Small intestine (tissue), 7 donors: ENCODE measurements around the gene MTMR10. TPM values are rescaled to one million over a fixed set of nuclear protein-coding genes. Genes with fewer than 3 reads are reported as not detected.

ENCODE experiments used
- DNase-seq, 2 donors: peaks; one replicate each; pipeline versions ENCODE4 v3.0.0 to v3.0.0-alpha.2; 2013
- FAIRE-seq: peaks from 2 replicates; lab custom pipeline; 2012; peaks lifted over from hg19 to GRCh38; lab: Jason Lieb, UNC
- H3K27ac ChIP-seq, 3 donors: one replicate each; pipeline ENCODE4 v1.5.1; 2013; ENCODE audit warnings: low read length in 2 of 3, mild to moderate bottlenecking in 2 of 3, control low read depth in 1 of 3, inconsistent platforms in 1 of 3, low read depth in 1 of 3, moderate library complexity in 1 of 3
- H3K27me3 ChIP-seq, 3 donors: one replicate each; pipeline ENCODE4 v1.6.1; 2013; ENCODE audit warnings: low read length in 3 of 3, inconsistent platforms in 1 of 3; ENCODE audit not compliant: control insufficient read depth in 3 of 3, insufficient read depth in 3 of 3
- H3K36me3 ChIP-seq, 3 donors: one replicate each; pipeline ENCODE4 v1.6.1; 2013; ENCODE audit warnings: low read length in 3 of 3, inconsistent platforms in 1 of 3, low read depth in 1 of 3, mild to moderate bottlenecking in 1 of 3, moderate library complexity in 1 of 3; ENCODE audit not compliant: control insufficient read depth in 3 of 3, insufficient read depth in 2 of 3
- H3K4me1 ChIP-seq, 3 donors: one replicate each; pipeline ENCODE4 v1.6.1; 2013; ENCODE audit warnings: low read length in 2 of 3, inconsistent platforms in 1 of 3, low read depth in 1 of 3, mild to moderate bottlenecking in 1 of 3, moderate library complexity in 1 of 3; ENCODE audit not compliant: control insufficient read depth in 3 of 3, insufficient read depth in 2 of 3
- H3K4me3 ChIP-seq, 3 donors: one replicate each; pipeline ENCODE4 v1.5.1; 2013; ENCODE audit warnings: low read length in 3 of 3, control low read depth in 1 of 3, inconsistent platforms in 1 of 3, low read depth in 1 of 3, mild to moderate bottlenecking in 1 of 3, moderate library complexity in 1 of 3
- H3K9me3 ChIP-seq, 2 donors: one replicate each; pipeline ENCODE4 v1.6.1; 2013; ENCODE audit warnings: low read depth in 1 of 2, low read length in 1 of 2; ENCODE audit not compliant: control insufficient read depth in 2 of 2, insufficient read depth in 1 of 2
- whole genome bisulfite sequencing, 3 donors: extraction: QIAGEN DNeasy Blood & Tissue Kit; methylation state at CpG; one replicate each; pipeline ENCODE4 v1.1.7; 2013; 5-methylcytosine and 5-hydroxymethylcytosine counted together
- polyA plus RNA-seq, 4 donors: library from polyadenylated mRNA; stranded (reverse) in 3 of 4; unstranded in 1 of 4; fragments of 200-250 nt in 3 of 4; fragments of 120-200 nt in 1 of 4; gene quantifications; one replicate each; pipeline versions ENCODE4 v1.2.1 to v1.2.3, GENCODE V29; 2013
- donor health status: healthy with polysubstance abuse.
- donor health status: control.
- donor health status: control.
- donor health status: Bipolar disorder and iron deficiency.
- donor health status: healthy.

The MTMR10 gene
- polyA plus RNA-seq, 4 donors = 11.0 to 26.8 (median 21.8) TPM

- no peaks in the 10 kb centered on the region for H3K27me3 ChIP-seq
- H3K36me3 ChIP-seq = peaks cover 14 to 32% (median 15%) of the 10 kb centered on the region in 3 donors
- WGBS, 3 donors = 89 to 94% (median 92%) methylated on average over 5 of the region's 5 CpGs
- DNase-seq = no peak
- H3K4me3 ChIP-seq = no peak overlapping the region
- no peak for FAIRE-seq
- H3K9me3 ChIP-seq = no peaks in the 10 kb centered on the region
- H3K4me1 ChIP-seq = no peaks in the 10 kb centered on the region
- H3K27ac ChIP-seq = no peak overlapping the region
These were observed 73.1 kb downstream of the MTMR10 start for GRCh38 chr15:30918366-30918765.

- no peak for DNase-seq
- H3K4me1 ChIP-seq = no peaks in the 10 kb centered on the region
- no peak overlapping the region for H3K27ac ChIP-seq
- H3K27me3 ChIP-seq = no peaks in the 10 kb centered on the region
- 92 to 94% (median 93%) methylated on average over 1 of the region's 1 CpG for WGBS, 3 donors
- H3K9me3 ChIP-seq = no peaks in the 10 kb centered on the region
- H3K36me3 ChIP-seq = peaks cover 11 to 29% (median 17%) of the 10 kb centered on the region in 3 donors
- FAIRE-seq = no peak
- H3K4me3 ChIP-seq = no peak overlapping the region
These were observed 73.8 kb downstream of the MTMR10 start for GRCh38 chr15:30917675-30918074.

GRCh38 chr15:30917013-30917412 is 74.4 kb downstream of the MTMR10 start:
- Histone ChIP-seq H3K27me3 (no peaks in the 10 kb centered on the region), H3K4me1 (no peaks in the 10 kb centered on the region), H3K4me3 (no peak overlapping the region), H3K27ac (no peak overlapping the region), H3K36me3 (peaks cover 11 to 32% (median 16%) of the 10 kb centered on the region in 3 donors), H3K9me3 (no peaks in the 10 kb centered on the region)
- DNase-seq (no peak), FAIRE-seq (no peak)
- WGBS, 3 donors = 73 to 94% (median 85%) methylated on average over 6 of the region's 6 CpGs

- FAIRE-seq (no peak), DNase-seq (no peak)
- H3K9me3 ChIP-seq = no peaks in the 10 kb centered on the region
- WGBS, 3 donors = 96 to 98% (median 97%) methylated on average over 9 of the region's 9 CpGs
- no peaks in the 10 kb centered on the region for H3K4me1 ChIP-seq
- H3K27me3 ChIP-seq = no peaks in the 10 kb centered on the region
- H3K27ac ChIP-seq = no peak overlapping the region
- H3K36me3 ChIP-seq = peaks cover 11 to 31% (median 14%) of the 10 kb centered on the region in 3 donors
- H3K4me3 ChIP-seq = no peak overlapping the region
These were observed 77.7 kb downstream of the MTMR10 start for GRCh38 chr15:30913761-30914160.

- Histone ChIP-seq H3K4me3 (no peak overlapping the region), H3K27ac (no peak overlapping the region), H3K9me3 (no peaks in the 10 kb centered on the region), H3K27me3 (no peaks in the 10 kb centered on the region), H3K36me3 (peaks cover 2 to 11% (median 3%) of the 10 kb centered on the region in 3 donors), H3K4me1 (no peaks in the 10 kb centered on the region)
- WGBS, 3 donors = 84 to 87% (median 85%) methylated on average over 4 of the region's 4 CpGs
- FAIRE-seq (no peak), DNase-seq (no peak)
These were observed 85.1 kb downstream of the MTMR10 start for GRCh38 chr15:30906366-30906765.

GRCh38 chr15:30905821-30906220 is 85.6 kb downstream of the MTMR10 start:
- no peaks in the 10 kb centered on the region for H3K27me3 ChIP-seq
- no peak overlapping the region for H3K27ac ChIP-seq
- H3K36me3 ChIP-seq = peaks cover 2 to 11% (median 3%) of the 10 kb centered on the region in 3 donors
- no peak overlapping the region for H3K4me3 ChIP-seq
- 76 to 88% (median 78%) methylated on average over 5 of the region's 5 CpGs for WGBS, 3 donors
- H3K9me3 ChIP-seq = no peaks in the 10 kb centered on the region
- no peak for DNase-seq
- no peak for FAIRE-seq
- H3K4me1 ChIP-seq = no peaks in the 10 kb centered on the region

GRCh38 chr15:30904812-30905211 is 86.6 kb downstream of the MTMR10 start:
- Histone ChIP-seq H3K27ac (no peak overlapping the region), H3K9me3 (no peaks in the 10 kb centered on the region), H3K27me3 (no peaks in the 10 kb centered on the region), H3K36me3 (peaks cover 2 to 8% (median 3%) of the 10 kb centered on the region in 3 donors), H3K4me1 (no peaks in the 10 kb centered on the region), H3K4me3 (peak overlapping the region in 1 of 3 donors; percentile 63)
- no peak for FAIRE-seq
- WGBS, 3 donors = 87 to 91% (median 89%) methylated on average over 5 of the region's 5 CpGs
- no peak for DNase-seq

- Histone ChIP-seq H3K27me3 (no peaks in the 10 kb centered on the region), H3K27ac (peak within 1 kb of the TSS; percentile 56 to 80 (median 63)), H3K9me3 (no peaks in the 10 kb centered on the region), H3K36me3 (no peaks in the 10 kb centered on the region), H3K4me3 (peak within 1 kb of the TSS; percentile 63 to 80 (median 70)), H3K4me1 (no peaks in the 10 kb centered on the region)
- 0 to 1% (median 1%) methylated on average over 47 to 65 of the region's 65 CpGs for WGBS, 3 donors
- peak; percentile 93 to 94 for DNase-seq
- FAIRE-seq = no peak
These were observed 87.8 kb downstream of the MTMR10 start, which contains the start of gene FAN1 for GRCh38 chr15:30903497-30904187. FAN1 (plus strand) TSS chr15:30903915; CDS start chr15:30904664, 749 bp downstream.
